Caco-2 (cell line): ENCODE measurements around the gene CCNI2. TPM values are rescaled to one million over a fixed set of nuclear protein-coding genes. Genes with fewer than 3 reads are reported as not detected.

Source experiments
- BruUV-seq: library from RNA; stranded (reverse); fragments of 400-500 nt; replicated peaks from 2 replicates; lab custom pipeline; 2021; lab: Mats Ljungman, UMichigan
- CTCF ChIA-PET: fragments of 300-600 bp; sonication (Branson Sonifier 250); formaldehyde crosslinking; loops from one replicate; lab custom pipeline; 2022; ENCODE audit warnings: antibody characterized with exemption; lab: Charles Lee
- POLR2A ChIA-PET: fragments of 300-600 bp; sonication (Branson Sonifier 250); formaldehyde crosslinking; loops from one replicate; lab custom pipeline; 2022; ENCODE audit warnings: antibody characterized with exemption; lab: Charles Lee
- DNase-seq, 2 experiments: peaks; one replicate each; pipeline versions ENCODE4 v3.0.0 to v3.0.0-alpha.2; 2020 to 2022
- H3K27me3 ChIP-seq: replicated peaks from 2 replicates; pipeline ENCODE4 v1.6.0; 2011; ENCODE audit warnings: low read length; ENCODE audit not compliant: control insufficient read depth, insufficient read depth
- H3K36me3 ChIP-seq: 2 replicates; pipeline ENCODE4 v1.5.1; 2011; ENCODE audit warnings: low read length; ENCODE audit not compliant: control insufficient read depth, insufficient read depth
- H3K4me1 ChIP-seq: fragments of 250-450 bp; sonication (Bioruptor Pico); 2 replicates; pipeline ENCODE4 v1.5.1; 2020; ENCODE audit warnings: mild to moderate bottlenecking
- H3K4me3 ChIP-seq: 2 replicates; pipeline ENCODE4 v1.5.1; 2011; ENCODE audit warnings: low read depth, mild to moderate bottlenecking, control low read depth, low read length
- H3K9me3 ChIP-seq: fragments of 250-450 bp; sonication (Bioruptor Pico); 2 replicates; pipeline ENCODE4 v1.5.1; 2020; ENCODE audit warnings: mild to moderate bottlenecking, moderate library complexity
- H3K27ac Mint-ChIP-seq: one replicate; pipeline ENCODE4 v1.8.0; 2022; ENCODE audit warnings: mixed read lengths; ENCODE audit not compliant: unreplicated experiment
- H3K27me3 Mint-ChIP-seq: one replicate; pipeline ENCODE4 v1.8.0; 2022; ENCODE audit warnings: mixed read lengths; ENCODE audit not compliant: insufficient read depth, unreplicated experiment
- H3K36me3 Mint-ChIP-seq: one replicate; pipeline ENCODE4 v1.8.0; 2022; ENCODE audit warnings: mild to moderate bottlenecking, mixed read lengths; ENCODE audit not compliant: insufficient read depth, unreplicated experiment
- H3K4me1 Mint-ChIP-seq: one replicate; pipeline ENCODE4 v1.8.0; 2022; ENCODE audit warnings: low read depth, mixed read lengths; ENCODE audit not compliant: unreplicated experiment
- H3K4me3 Mint-ChIP-seq: one replicate; pipeline ENCODE4 v1.8.0; 2022; ENCODE audit warnings: mild to moderate bottlenecking, moderate library complexity, mixed read lengths; ENCODE audit not compliant: unreplicated experiment
- H3K9me3 Mint-ChIP-seq: one replicate; pipeline ENCODE4 v1.8.0; 2022; ENCODE audit warnings: mixed read lengths; ENCODE audit not compliant: unreplicated experiment
- intact Hi-C: fragments of 100-400 bp; cut with micrococcal nuclease; formaldehyde crosslinking; loops from one replicate; pipeline ENCODE4 v1.10.0; 2022; ENCODE audit not compliant: unreplicated experiment
- total RNA-seq: library from RNA; stranded (reverse); gene quantifications from 2 replicates; pipeline ENCODE4 v1.2.3, GENCODE V29; 2022
- TF ChIP-seq, protein P1 (sequence below), 2 experiments: fragments of 200-600 bp in 1 of 2; IDR thresholded peaks; 1 replicate in 1 of 2; 2 replicates in 1 of 2; pipeline versions ENCODE4 v1.5.1 to v1.8.0; 2011 to 2022; ENCODE audit warnings: antibody characterized with exemption in 1 of 2, control low read depth in 1 of 2, inconsistent platforms in 1 of 2, low read depth in 1 of 2, low read length in 1 of 2, mild to moderate bottlenecking in 1 of 2, moderate library complexity in 1 of 2; ENCODE audit not compliant: insufficient read depth in 1 of 2, severe bottlenecking in 1 of 2, unreplicated experiment in 1 of 2

CCNI2 gene
- total RNA-seq, 1 experiment from 2014 or later: 0.18 TPM

DNA sequence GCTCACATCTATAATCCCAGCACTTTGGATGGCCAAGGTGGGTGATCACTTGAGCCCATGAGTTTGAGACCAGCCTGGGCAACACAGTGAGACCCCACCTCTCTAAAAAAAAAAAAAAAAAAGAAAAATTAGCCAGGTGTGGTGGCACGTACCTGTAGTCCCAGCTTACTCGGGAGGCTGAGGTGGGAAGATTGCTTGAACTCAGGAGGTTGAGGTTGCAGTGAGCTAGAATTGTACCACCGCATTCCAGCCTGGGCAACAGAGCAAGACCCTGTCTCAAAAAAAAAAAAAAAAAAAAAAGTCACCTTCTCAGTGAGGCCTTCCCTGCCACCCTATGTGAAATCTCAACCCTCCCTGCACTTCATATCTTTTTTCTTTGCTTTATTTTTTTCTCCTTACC, 43.8 kb downstream of the CCNI2 start:
- DNase-seq: no peak
- BruUV-seq: no TSS peak
- ChIA-PET POLR2A (interaction anchor here (0.6 kb wide), 1 partner anchor 261 kb away, joined by 3 read pairs; the partner anchor contains the start of gene HSPA4), CTCF (no interaction called here)
- Histone ChIP-seq H3K36me3 (no peaks in the 10 kb centered on the region; the same call in 1 of the 2 replicates), H3K4me3 (no peak overlapping the region), H3K9me3 (no peaks in the 10 kb centered on the region), H3K27me3 (no peaks in the 10 kb centered on the region), H3K4me1 (0 out of 2 replicates have a peak, but pooled peaks cover 10% of the 10 kb centered on the region)
- Mint-ChIP-seq H3K36me3 (no peaks in the 10 kb centered on the region), H3K4me3 (no peak overlapping the region), H3K9me3 (no peaks in the 10 kb centered on the region), H3K27ac (no peak overlapping the region), H3K4me1 (peaks cover 7% of the 10 kb centered on the region), H3K27me3 (no peaks in the 10 kb centered on the region)
- TF ChIP-seq, protein P1, sequence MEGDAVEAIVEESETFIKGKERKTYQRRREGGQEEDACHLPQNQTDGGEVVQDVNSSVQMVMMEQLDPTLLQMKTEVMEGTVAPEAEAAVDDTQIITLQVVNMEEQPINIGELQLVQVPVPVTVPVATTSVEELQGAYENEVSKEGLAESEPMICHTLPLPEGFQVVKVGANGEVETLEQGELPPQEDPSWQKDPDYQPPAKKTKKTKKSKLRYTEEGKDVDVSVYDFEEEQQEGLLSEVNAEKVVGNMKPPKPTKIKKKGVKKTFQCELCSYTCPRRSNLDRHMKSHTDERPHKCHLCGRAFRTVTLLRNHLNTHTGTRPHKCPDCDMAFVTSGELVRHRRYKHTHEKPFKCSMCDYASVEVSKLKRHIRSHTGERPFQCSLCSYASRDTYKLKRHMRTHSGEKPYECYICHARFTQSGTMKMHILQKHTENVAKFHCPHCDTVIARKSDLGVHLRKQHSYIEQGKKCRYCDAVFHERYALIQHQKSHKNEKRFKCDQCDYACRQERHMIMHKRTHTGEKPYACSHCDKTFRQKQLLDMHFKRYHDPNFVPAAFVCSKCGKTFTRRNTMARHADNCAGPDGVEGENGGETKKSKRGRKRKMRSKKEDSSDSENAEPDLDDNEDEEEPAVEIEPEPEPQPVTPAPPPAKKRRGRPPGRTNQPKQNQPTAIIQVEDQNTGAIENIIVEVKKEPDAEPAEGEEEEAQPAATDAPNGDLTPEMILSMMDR (IDR thresholded peaks at IDR 0.05; ENCODE audit: insufficient read depth in 1 of 2, low read depth in 1 of 2, low read length in 1 of 2, severe bottlenecking in 1 of 2, unreplicated experiment in 1 of 2): no peak
- intact Hi-C loops: no loop called here

DNA sequence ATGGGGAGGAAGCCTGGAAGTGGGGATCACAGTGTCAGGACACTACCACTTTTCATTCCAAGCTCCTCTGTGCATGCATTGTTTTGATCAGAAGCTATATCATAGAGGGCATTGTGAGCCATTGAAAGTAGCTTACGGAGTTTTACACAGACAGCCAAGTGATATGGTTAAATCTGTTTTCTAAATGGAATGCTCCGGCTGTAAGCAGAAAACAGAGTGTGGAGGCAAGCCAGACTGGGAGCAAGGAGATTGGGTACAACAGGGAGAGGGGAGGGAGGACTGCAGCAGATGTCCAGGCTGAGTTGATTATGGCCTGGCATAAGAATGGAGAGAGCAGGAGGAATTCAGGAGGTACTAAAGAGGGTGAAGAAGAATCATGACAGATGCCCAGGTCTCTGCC, 50.4 kb downstream of the CCNI2 start:
- H3K27ac Mint-ChIP-seq: no peak overlapping the region
- no peaks in the 10 kb centered on the region for H3K36me3 ChIP-seq
- TF ChIP-seq, protein P1 (IDR thresholded peaks at IDR 0.05; ENCODE audit: insufficient read depth in 1 of 2, low read depth in 1 of 2, low read length in 1 of 2, severe bottlenecking in 1 of 2, unreplicated experiment in 1 of 2): no peak
- H3K27me3 Mint-ChIP-seq: no peaks in the 10 kb centered on the region
- BruUV-seq: no TSS peak
- peaks cover 13% of the 10 kb centered on the region for H3K4me1 Mint-ChIP-seq
- no peak overlapping the region for H3K4me3 ChIP-seq
- no peak overlapping the region for H3K4me3 Mint-ChIP-seq
- no peak for DNase-seq
- no peaks in the 10 kb centered on the region for H3K27me3 ChIP-seq
- H3K9me3 Mint-ChIP-seq: no peaks in the 10 kb centered on the region
- H3K4me1 ChIP-seq: peaks cover 22% of the 10 kb centered on the region
- intact Hi-C loops: no loop called here
- no peaks in the 10 kb centered on the region for H3K9me3 ChIP-seq
- ChIA-PET CTCF (interaction anchor here (0.6 to 2.1 kb wide), 3 partner anchors 9 to 43 kb away, joined by 3 to 13 read pairs (median 7); no protein-coding TSS in a partner anchor), POLR2A (no interaction called here)
- H3K36me3 Mint-ChIP-seq: no peaks in the 10 kb centered on the region

DNA sequence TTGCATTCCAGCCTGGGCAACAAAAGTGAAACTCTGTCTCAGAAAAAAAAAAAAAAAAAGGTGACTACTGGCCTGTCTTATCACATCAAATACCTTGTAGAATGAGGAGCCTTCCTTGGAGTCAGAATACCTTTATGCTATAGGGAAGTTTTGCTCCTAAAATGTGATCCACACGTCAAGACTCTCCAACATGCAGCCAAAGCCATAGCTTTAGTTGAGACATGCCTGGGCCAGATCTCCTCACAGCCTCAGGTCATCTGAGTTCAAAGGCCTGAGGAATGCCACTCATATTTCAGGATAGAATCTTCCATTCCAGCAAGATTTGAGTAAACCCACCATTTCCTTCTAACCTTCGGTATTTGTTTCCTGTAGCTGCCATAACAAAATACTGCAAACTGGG, 52.2 kb downstream of the CCNI2 start:
- H3K36me3 ChIP-seq: no peaks in the 10 kb centered on the region
- DNase-seq: peak; percentile 43 to 66
- BruUV-seq: no TSS peak
- H3K4me1 ChIP-seq: peaks cover 22% of the 10 kb centered on the region
- intact Hi-C loops: loop anchor here (1.0 kb wide), 1 partner anchor 8 kb away; no protein-coding TSS in a partner anchor
- TF ChIP-seq, protein P1 (IDR thresholded peaks at IDR 0.05; ENCODE audit: insufficient read depth in 1 of 2, low read depth in 1 of 2, low read length in 1 of 2, severe bottlenecking in 1 of 2, unreplicated experiment in 1 of 2): no peak
- no peaks in the 10 kb centered on the region for H3K9me3 ChIP-seq
- H3K36me3 Mint-ChIP-seq: no peaks in the 10 kb centered on the region
- no peak overlapping the region for H3K4me3 ChIP-seq
- no peaks in the 10 kb centered on the region for H3K9me3 Mint-ChIP-seq
- ChIA-PET CTCF (interaction anchor here (0.7 to 2.1 kb wide), 2 partner anchors 19 to 45 kb away, joined by 3 to 13 read pairs; no protein-coding TSS in a partner anchor), POLR2A (interaction anchor here (0.5 to 0.7 kb wide), 2 partner anchors 22 to 67 kb away, joined by 4 to 5 read pairs; partner anchors contain the start of genes GDF9, SEPTIN8 and UQCRQ)
- H3K4me3 Mint-ChIP-seq: no peak overlapping the region
- no peaks in the 10 kb centered on the region for H3K27me3 ChIP-seq
- H3K27me3 Mint-ChIP-seq: no peaks in the 10 kb centered on the region
- no peak overlapping the region for H3K27ac Mint-ChIP-seq
- H3K4me1 Mint-ChIP-seq: peaks cover 21% of the 10 kb centered on the region
